ENCODE results near the gene DNAH3.
"Not testable (repeated sequence)": the region's sequence is repeated elsewhere in the genome, so short reads cannot be mapped to it uniquely, and the experiment has no call there.

The DNAH3 gene

GRCh38 chr16:20995711-20996110 is 154.9 kb downstream of the DNAH3 start:
- TF ChIP-seq, protein P1, sequence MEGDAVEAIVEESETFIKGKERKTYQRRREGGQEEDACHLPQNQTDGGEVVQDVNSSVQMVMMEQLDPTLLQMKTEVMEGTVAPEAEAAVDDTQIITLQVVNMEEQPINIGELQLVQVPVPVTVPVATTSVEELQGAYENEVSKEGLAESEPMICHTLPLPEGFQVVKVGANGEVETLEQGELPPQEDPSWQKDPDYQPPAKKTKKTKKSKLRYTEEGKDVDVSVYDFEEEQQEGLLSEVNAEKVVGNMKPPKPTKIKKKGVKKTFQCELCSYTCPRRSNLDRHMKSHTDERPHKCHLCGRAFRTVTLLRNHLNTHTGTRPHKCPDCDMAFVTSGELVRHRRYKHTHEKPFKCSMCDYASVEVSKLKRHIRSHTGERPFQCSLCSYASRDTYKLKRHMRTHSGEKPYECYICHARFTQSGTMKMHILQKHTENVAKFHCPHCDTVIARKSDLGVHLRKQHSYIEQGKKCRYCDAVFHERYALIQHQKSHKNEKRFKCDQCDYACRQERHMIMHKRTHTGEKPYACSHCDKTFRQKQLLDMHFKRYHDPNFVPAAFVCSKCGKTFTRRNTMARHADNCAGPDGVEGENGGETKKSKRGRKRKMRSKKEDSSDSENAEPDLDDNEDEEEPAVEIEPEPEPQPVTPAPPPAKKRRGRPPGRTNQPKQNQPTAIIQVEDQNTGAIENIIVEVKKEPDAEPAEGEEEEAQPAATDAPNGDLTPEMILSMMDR (IDR thresholded peaks at IDR 0.05; ENCODE audit: control insufficient read depth, extremely low read depth, insufficient read depth) = no peak
- H3K4me3 ChIP-seq (ENCODE audit: low read depth, low read length) = no peak overlapping the region
- no peak for DNase-seq (ENCODE audit: low read depth)

- DNase-seq (ENCODE audit: low read depth); H3K4me3 ChIP-seq (ENCODE audit: low read depth, low read length): not testable (repeated sequence)
These were observed 161.1 kb downstream of the DNAH3 start for GRCh38 chr16:20989496-20990070.

DNA sequence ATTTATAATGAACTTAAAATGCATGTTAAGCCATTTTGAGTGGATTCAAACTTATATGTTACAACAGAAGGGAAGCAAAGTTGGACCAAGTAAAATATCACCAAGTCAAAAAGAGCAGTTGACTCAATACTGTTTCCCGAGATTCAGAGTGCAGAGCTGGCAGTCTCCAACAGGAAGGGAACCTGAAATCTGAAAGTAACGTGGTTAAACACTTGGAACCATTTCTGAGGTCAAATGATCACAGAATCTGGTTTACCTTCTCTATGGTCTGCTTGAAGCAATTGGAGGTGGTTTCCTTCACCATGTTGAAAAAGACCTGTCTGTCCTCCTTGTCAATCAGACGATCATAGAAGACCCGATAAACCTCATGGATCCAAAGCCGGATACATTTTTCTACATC is 163.6 kb downstream of the DNAH3 start:
- DNase-seq (ENCODE audit: low read depth) = no peak
- H3K4me3 ChIP-seq (ENCODE audit: low read depth, low read length) = no peak overlapping the region
- TF ChIP-seq, protein P1 (IDR thresholded peaks at IDR 0.05; ENCODE audit: control insufficient read depth, extremely low read depth, insufficient read depth) = no peak

- no peak for DNase-seq (ENCODE audit: low read depth)
- TF ChIP-seq, protein P1 (IDR thresholded peaks at IDR 0.05; ENCODE audit: control insufficient read depth, extremely low read depth, insufficient read depth) = no peak
These were observed 166.6 kb downstream of the DNAH3 start for GRCh38 chr16:20984019-20984418.

DNA sequence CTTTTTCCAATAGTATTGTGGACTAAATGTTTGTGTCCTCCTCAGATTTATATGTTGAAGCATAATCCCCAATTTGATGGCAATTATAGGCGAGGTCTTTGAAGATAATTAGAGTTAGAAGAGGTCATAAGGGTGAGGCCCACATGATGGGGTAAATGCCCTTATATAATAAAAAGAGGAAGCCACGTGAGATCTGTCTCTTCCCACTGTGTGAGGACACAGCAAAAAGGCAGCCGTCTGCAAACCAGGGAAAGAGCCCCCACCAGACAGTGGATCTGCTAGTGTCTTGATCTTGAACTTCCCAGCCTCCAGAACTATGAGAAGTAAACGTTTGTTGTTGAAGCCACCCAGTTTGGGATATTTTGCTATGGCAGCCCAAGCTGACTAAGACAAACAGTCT is 174.1 kb downstream of the DNAH3 start:
- no peak overlapping the region for H3K4me3 ChIP-seq (ENCODE audit: low read depth, low read length)
- no peak for DNase-seq (ENCODE audit: low read depth)
- TF ChIP-seq, protein P1 (IDR thresholded peaks at IDR 0.05; ENCODE audit: control insufficient read depth, extremely low read depth, insufficient read depth) = no peak

More at GRCh38 chr16:20984019-20984418, 166.6 kb downstream of the DNAH3 start:
- no peak overlapping the region for H3K4me3 ChIP-seq (ENCODE audit: low read depth, low read length)

DNA sequence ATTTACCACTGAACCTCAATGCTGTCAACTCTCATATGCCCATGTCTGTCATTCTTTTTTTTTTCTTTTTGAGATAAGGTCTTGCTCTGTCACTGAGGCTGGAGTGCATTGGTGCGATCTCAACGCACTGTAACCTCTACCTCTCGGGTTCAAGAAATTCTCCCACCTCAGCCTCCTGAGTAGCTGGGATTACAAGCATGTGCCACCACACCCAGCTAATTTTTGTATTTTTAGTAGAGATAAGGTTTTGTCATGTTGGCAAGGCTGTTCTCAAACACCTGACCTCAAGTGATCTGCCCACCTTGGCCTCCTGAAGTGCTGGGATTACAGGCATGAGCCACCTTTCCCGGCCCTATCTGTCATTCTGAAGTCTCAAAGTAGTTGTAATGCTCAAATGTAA is 177.4 kb downstream of the DNAH3 start:
- H3K4me3 ChIP-seq (ENCODE audit: low read depth, low read length); DNase-seq (ENCODE audit: low read depth): not testable (repeated sequence)

GRCh38 chr16:20971401-20971800 is 179.2 kb downstream of the DNAH3 start:
- H3K4me3 ChIP-seq (ENCODE audit: low read depth, low read length) = no peak overlapping the region
- TF ChIP-seq, protein P1 (IDR thresholded peaks at IDR 0.05; ENCODE audit: control insufficient read depth, extremely low read depth, insufficient read depth) = no peak
- DNase-seq (ENCODE audit: low read depth) = no peak

DNA sequence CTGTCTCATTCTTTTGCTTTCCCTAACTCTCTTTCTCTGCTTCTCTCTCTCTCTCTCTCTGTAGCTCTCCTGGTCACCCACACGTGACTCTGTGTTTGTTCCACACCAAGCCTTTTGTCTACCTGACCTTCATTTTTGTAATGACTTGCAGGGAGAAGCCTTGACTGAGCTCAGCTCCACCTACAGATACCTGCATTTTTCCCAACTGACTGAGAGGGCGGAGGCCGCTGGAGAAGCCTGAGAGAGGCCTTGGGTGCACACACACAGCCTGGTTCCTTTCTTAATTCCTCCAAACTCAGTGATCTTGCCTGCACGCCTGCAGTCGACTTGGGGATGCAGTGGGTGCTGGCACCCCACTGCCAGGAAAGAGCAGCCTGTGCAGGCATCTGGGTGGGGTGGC is 181.3 kb downstream of the DNAH3 start:
- no peak for DNase-seq (ENCODE audit: low read depth)
- no peak overlapping the region for H3K4me3 ChIP-seq (ENCODE audit: low read depth, low read length)
- TF ChIP-seq, protein P1 (IDR thresholded peaks at IDR 0.05; ENCODE audit: control insufficient read depth, extremely low read depth, insufficient read depth) = no peak
